Measurements from ENCODE around the gene SCARB1.

DNA sequence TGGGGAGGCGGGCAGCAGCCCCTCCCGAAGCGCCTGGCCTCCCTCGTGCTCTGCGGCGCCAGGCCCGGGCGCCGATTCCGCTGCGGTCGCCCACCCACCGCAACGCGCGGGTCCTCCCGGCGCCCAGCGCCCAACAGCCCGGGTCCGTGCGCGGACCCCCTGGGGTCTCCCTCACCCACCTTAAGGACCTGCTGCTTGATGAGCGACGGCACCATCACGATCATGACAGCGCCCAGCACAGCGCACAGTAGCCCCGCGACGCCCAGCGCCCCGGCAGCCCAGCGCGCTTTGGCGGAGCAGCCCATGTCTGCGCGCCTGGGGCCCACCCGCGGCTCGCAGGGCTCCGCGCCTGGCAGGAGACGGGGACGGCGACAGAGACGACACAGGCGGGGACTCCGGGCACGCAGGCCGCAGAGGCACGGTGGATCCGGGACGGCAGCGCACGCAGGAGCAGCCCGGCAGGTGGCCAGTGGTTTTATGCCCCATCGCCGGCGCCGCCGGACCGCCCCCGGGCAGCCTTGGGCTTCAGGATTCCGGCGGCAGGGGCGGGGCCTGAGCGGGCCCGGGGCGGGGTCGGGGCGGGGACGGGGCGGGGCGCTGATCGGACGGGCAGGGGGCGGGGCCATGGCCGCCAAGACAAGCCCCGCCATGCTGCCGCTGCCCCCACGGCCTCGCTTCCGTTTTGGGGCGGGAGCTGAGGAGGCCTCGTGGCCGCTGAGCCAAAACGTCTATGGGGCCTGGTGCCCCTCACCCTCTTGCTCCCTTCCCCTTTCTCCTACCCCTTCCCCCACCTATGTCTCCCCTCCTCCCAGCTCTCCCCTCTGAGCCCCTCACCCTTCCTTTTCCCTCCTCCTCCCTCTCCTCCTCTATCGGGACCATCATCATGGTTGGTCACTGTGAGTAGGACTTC, at the start of gene SCARB1:
- TF ChIP-seq EZH2phosphoT487 (IDR thresholded peaks at IDR 0.05; ENCODE audit: insufficient read depth, low read depth) (no peak), EZH2 (IDR thresholded peaks at IDR 0.05; ENCODE audit: insufficient read depth, poor library complexity, severe bottlenecking) (no peak)
